ENCODE data around the gene MAPK12.

Gene MAPK12

GRCh38 chr22:50272044-50272802 lies 10.7 kb upstream of the MAPK12 start:
- no peak for ATAC-seq (ENCODE audit: low read depth)
- H3K27me3 ChIP-seq (ENCODE audit: insufficient read depth, poor library complexity, severe bottlenecking): no peaks in the 10 kb centered on the region
- peaks cover 27% of the 10 kb centered on the region for H3K36me3 ChIP-seq (ENCODE audit: low read depth)
- H3K9me3 ChIP-seq (ENCODE audit: severe bottlenecking): no peaks in the 10 kb centered on the region
- TF ChIP-seq, protein P1, sequence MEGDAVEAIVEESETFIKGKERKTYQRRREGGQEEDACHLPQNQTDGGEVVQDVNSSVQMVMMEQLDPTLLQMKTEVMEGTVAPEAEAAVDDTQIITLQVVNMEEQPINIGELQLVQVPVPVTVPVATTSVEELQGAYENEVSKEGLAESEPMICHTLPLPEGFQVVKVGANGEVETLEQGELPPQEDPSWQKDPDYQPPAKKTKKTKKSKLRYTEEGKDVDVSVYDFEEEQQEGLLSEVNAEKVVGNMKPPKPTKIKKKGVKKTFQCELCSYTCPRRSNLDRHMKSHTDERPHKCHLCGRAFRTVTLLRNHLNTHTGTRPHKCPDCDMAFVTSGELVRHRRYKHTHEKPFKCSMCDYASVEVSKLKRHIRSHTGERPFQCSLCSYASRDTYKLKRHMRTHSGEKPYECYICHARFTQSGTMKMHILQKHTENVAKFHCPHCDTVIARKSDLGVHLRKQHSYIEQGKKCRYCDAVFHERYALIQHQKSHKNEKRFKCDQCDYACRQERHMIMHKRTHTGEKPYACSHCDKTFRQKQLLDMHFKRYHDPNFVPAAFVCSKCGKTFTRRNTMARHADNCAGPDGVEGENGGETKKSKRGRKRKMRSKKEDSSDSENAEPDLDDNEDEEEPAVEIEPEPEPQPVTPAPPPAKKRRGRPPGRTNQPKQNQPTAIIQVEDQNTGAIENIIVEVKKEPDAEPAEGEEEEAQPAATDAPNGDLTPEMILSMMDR (IDR thresholded peaks at IDR 0.05; ENCODE audit: poor library complexity, severe bottlenecking): peak; percentile 5
- no peak for DNase-seq (ENCODE audit: low spot score)
- no peak overlapping the region for H3K4me3 ChIP-seq (ENCODE audit: severe bottlenecking)
- H3K27ac ChIP-seq (ENCODE audit: poor library complexity, severe bottlenecking): no peak overlapping the region
- peaks cover 14% of the 10 kb centered on the region for H3K4me1 ChIP-seq (ENCODE audit: insufficient read depth, poor library complexity, severe bottlenecking)

DNA sequence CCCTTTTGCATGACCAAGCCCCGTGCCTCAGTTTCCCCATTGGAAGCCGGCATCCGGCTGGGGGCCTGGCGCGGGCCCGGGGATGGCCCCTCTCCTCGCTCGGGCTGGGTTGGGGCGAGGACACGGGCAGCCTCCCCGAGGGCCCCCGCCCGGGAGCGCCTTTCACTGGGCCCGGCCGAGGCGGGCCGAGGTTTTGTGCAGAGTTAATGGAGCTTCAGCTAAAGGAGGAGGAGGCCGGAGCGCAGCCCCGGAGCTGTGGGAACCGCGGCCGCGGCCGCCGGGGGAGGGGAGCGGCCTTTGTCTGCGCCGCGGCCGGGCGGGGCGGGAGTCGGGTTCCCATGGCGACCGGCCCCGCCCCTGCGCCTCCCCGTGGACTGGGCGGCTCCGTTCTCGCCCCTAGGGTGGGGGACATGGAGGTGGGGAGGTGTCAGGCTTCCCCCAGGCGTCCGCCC lies 10.1 kb upstream of the MAPK12 start:
- Histone ChIP-seq H3K27me3 (ENCODE audit: insufficient read depth, poor library complexity, severe bottlenecking) (no peaks in the 10 kb centered on the region), H3K27ac (ENCODE audit: poor library complexity, severe bottlenecking) (no peak overlapping the region), H3K4me3 (ENCODE audit: severe bottlenecking) (peak overlapping the region; percentile 33), H3K9me3 (ENCODE audit: severe bottlenecking) (no peaks in the 10 kb centered on the region), H3K36me3 (ENCODE audit: low read depth) (peaks cover 21% of the 10 kb centered on the region), H3K4me1 (ENCODE audit: insufficient read depth, poor library complexity, severe bottlenecking) (peaks cover 14% of the 10 kb centered on the region)
- TF ChIP-seq, protein P1 (IDR thresholded peaks at IDR 0.05; ENCODE audit: poor library complexity, severe bottlenecking): peak; percentile 37
- DNase-seq (ENCODE audit: low spot score) (no peak), ATAC-seq (ENCODE audit: low read depth) (peak; percentile 43)

DNA sequence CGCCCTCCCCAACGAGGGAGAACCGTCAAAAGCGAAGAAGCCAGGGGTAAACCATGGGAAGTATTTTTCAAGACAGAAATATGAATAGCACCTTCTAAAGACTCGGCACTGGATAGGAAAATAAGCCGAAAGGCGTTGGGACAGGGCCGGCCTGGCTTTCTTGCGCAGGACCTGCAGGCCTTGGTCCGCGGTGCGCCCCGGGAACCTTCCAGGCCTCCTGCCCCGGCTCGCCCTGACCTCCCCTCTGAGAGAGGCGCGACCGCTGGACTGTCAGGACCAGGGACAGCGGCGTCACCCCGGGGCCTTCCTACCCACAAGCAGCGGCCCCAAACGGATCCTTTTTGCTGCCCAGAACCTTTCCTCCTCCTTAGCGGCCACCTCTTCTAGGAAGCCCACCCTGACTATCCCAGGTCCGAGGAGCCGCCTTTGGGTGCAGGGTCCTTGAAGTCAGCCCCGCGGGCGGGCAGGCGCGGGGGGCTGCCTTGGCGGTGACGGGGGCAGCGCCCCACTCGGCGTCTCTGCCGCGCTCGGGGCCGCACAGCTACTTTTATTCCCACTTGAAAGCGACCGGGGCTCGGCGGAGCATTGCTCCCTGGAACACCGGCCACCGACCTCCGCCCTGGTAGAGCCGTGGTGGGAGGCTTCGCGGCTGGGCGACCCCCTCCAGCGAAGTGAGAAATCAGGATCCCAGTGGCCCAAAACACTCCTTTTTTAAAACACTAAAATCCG lies 9.3 kb upstream of the MAPK12 start:
- TF ChIP-seq, protein P1 (IDR thresholded peaks at IDR 0.05; ENCODE audit: poor library complexity, severe bottlenecking): no peak
- DNase-seq (ENCODE audit: low spot score) (no peak), ATAC-seq (ENCODE audit: low read depth) (peak; percentile 59)
- H3K4me1 ChIP-seq (ENCODE audit: insufficient read depth, poor library complexity, severe bottlenecking): peaks cover 14% of the 10 kb centered on the region
- peaks cover 15% of the 10 kb centered on the region for H3K36me3 ChIP-seq (ENCODE audit: low read depth)
- H3K27ac ChIP-seq (ENCODE audit: poor library complexity, severe bottlenecking): peak overlapping the region; percentile 15
- H3K27me3 ChIP-seq (ENCODE audit: insufficient read depth, poor library complexity, severe bottlenecking): no peaks in the 10 kb centered on the region
- H3K4me3 ChIP-seq (ENCODE audit: severe bottlenecking): peak overlapping the region; percentile 33
- no peaks in the 10 kb centered on the region for H3K9me3 ChIP-seq (ENCODE audit: severe bottlenecking)

GRCh38 chr22:50269970-50270665 lies 8.6 kb upstream of the MAPK12 start, which contains the start of gene MAPK11:
TSS of gene MAPK11 (minus strand) at chr22:50270380. CDS start at chr22:50270292, 88 bp downstream.
- ATAC-seq (ENCODE audit: low read depth) (peak; percentile 13; the same call in 2 of the 3 replicates), DNase-seq (ENCODE audit: low spot score) (no peak)
- H3K36me3 ChIP-seq (ENCODE audit: low read depth): peaks cover 8% of the 10 kb centered on the region
- H3K4me1 ChIP-seq (ENCODE audit: insufficient read depth, poor library complexity, severe bottlenecking): peaks cover 14% of the 10 kb centered on the region
- peak within 1 kb of the TSS; percentile 15 for H3K27ac ChIP-seq (ENCODE audit: poor library complexity, severe bottlenecking)
- peak within 1 kb of the TSS; percentile 33 for H3K4me3 ChIP-seq (ENCODE audit: severe bottlenecking)
- no peaks in the 10 kb centered on the region for H3K9me3 ChIP-seq (ENCODE audit: severe bottlenecking)
- TF ChIP-seq, protein P1 (IDR thresholded peaks at IDR 0.05; ENCODE audit: poor library complexity, severe bottlenecking): no peak
- no peaks in the 10 kb centered on the region for H3K27me3 ChIP-seq (ENCODE audit: insufficient read depth, poor library complexity, severe bottlenecking)
